Measurements from ENCODE around the gene GPR32. TPM values are rescaled to one million over a fixed set of nuclear protein-coding genes. Genes with fewer than 3 reads are reported as not detected.

The GPR32 gene
- total and polyA plus RNA-seq, 7 donors, result not detected

GRCh38 chr19:50797429-50797780 lies 27.1 kb downstream of the GPR32 start:
- intact Hi-C loops (cut with DNase I), result no loop called here
- Histone ChIP-seq H3K27ac (no peak overlapping the region), H3K4me1 (peaks cover under 1% of the 10 kb centered on the region), H3K27me3 (ENCODE audit: insufficient read depth in 3 of 3, low read length in 2 of 3) (no peaks in the 10 kb centered on the region), H3K9me3 (no peaks in the 10 kb centered on the region), H3K36me3 (ENCODE audit: insufficient read depth in 1 of 2, low read depth in 1 of 2) (peaks cover 3 to 59% of the 10 kb centered on the region in 2 donors), H3K4me3 (no peak overlapping the region)
- WGBS, 3 donors, result 93 to 98% (median 93%) methylated on average over 7 of the region's 7 CpGs
- no peak for ATAC-seq
- no peak for DNase-seq
- no peak for TF ChIP-seq CTCF (IDR thresholded peaks at IDR 0.05)

GRCh38 chr19:50797781-50798658 lies 27.8 kb downstream of the GPR32 start:
- 73 to 83% (median 79%) methylated on average over 17 to 18 of the region's 18 CpGs for WGBS, 3 donors
- no peaks in the 10 kb centered on the region for H3K27me3 ChIP-seq (ENCODE audit: insufficient read depth in 3 of 3, low read length in 2 of 3)
- no peak for DNase-seq
- peaks cover 6% of the 10 kb centered on the region for H3K4me1 ChIP-seq
- no peak for ATAC-seq
- peaks cover 3 to 59% of the 10 kb centered on the region in 2 donors for H3K36me3 ChIP-seq (ENCODE audit: insufficient read depth in 1 of 2, low read depth in 1 of 2)
- no peak overlapping the region for H3K27ac ChIP-seq
- TF ChIP-seq CTCF (IDR thresholded peaks at IDR 0.05), result no peak
- intact Hi-C loops (cut with DNase I), result no loop called here
- H3K4me3 ChIP-seq, result no peak overlapping the region
- H3K9me3 ChIP-seq, result no peaks in the 10 kb centered on the region

- DNase-seq, result no peak
- H3K9me3 ChIP-seq, result no peaks in the 10 kb centered on the region
- WGBS, 3 donors, result 87 to 90% (median 87%) methylated on average over 20 to 21 of the region's 21 CpGs
- intact Hi-C loops (cut with DNase I), result no loop called here
- H3K4me3 ChIP-seq, result no peak overlapping the region
- H3K36me3 ChIP-seq (ENCODE audit: insufficient read depth in 1 of 2, low read depth in 1 of 2), result peaks cover 3 to 59% of the 10 kb centered on the region in 2 donors
- no peak for TF ChIP-seq CTCF (IDR thresholded peaks at IDR 0.05)
- H3K27ac ChIP-seq, result no peak overlapping the region
- H3K4me1 ChIP-seq, result peaks cover 14% of the 10 kb centered on the region
- H3K27me3 ChIP-seq (ENCODE audit: insufficient read depth in 3 of 3, low read length in 2 of 3), result no peaks in the 10 kb centered on the region
- no peak for ATAC-seq
Observed at GRCh38 chr19:50798659-50799546, 28.6 kb downstream of the GPR32 start.

GRCh38 chr19:50799547-50799851 lies 29.2 kb downstream of the GPR32 start:
- Histone ChIP-seq H3K27me3 (ENCODE audit: insufficient read depth in 3 of 3, low read length in 2 of 3) (no peaks in the 10 kb centered on the region), H3K4me1 (peaks cover 14% of the 10 kb centered on the region), H3K4me3 (no peak overlapping the region), H3K27ac (no peak overlapping the region), H3K36me3 (ENCODE audit: insufficient read depth in 1 of 2, low read depth in 1 of 2) (peaks cover 3 to 59% of the 10 kb centered on the region in 2 donors), H3K9me3 (no peaks in the 10 kb centered on the region)
- no peak for DNase-seq
- WGBS, 3 donors, result 72 to 80% (median 77%) methylated on average over 3 of the region's 3 CpGs
- ATAC-seq, result no peak
- no peak for TF ChIP-seq CTCF (IDR thresholded peaks at IDR 0.05)
- intact Hi-C loops (cut with DNase I), result no loop called here

All from psoas muscle (tissue), 8 donors.